Activated CD4-positive, alpha-beta T cell treated with anti-CD3 and anti-CD28 coated beads for 36 hours (primary cell): Measurements from ENCODE around the gene HUS1. TPM values are rescaled to one million over a fixed set of nuclear protein-coding genes. Genes with fewer than 3 reads are reported as not detected.

ENCODE experiments used
- ATAC-seq: fragments of 200-7000 bp; cut with Tn5 transposase; one replicate; pipeline ENCODE4 v1.10.0; 2021; ENCODE audit warnings: mild to moderate bottlenecking, moderate library complexity
- CTCF ChIA-PET: fragments of 350-600 bp; sonication (Branson Sonifier 250); formaldehyde crosslinking; loops from one replicate; lab custom pipeline; 2021; ENCODE audit warnings: antibody characterized with exemption; lab: Charles Lee
- POLR2A ChIA-PET: fragments of 350-600 bp; sonication (Branson Sonifier 250); formaldehyde crosslinking; loops from one replicate; lab custom pipeline; 2021; ENCODE audit warnings: antibody characterized with exemption, inconsistent platforms; lab: Charles Lee
- DNase-seq: peaks from one replicate; pipeline ENCODE4 v3.0.0-alpha.2; 2020
- H3K27ac Mint-ChIP-seq: one replicate; pipeline ENCODE4 v1.8.0; 2021; ENCODE audit warnings: mixed read lengths
- H3K27me3 Mint-ChIP-seq: one replicate; pipeline ENCODE4 v1.8.0; 2021; ENCODE audit warnings: mixed read lengths
- H3K36me3 Mint-ChIP-seq: one replicate; pipeline ENCODE4 v1.8.0; 2021; ENCODE audit warnings: low read depth, mixed read lengths
- H3K4me1 Mint-ChIP-seq: one replicate; pipeline ENCODE4 v1.8.0; 2021; ENCODE audit warnings: mixed read lengths
- H3K4me3 Mint-ChIP-seq: one replicate; pipeline ENCODE4 v1.8.0; 2021; ENCODE audit warnings: mild to moderate bottlenecking, moderate library complexity, mixed read lengths
- H3K9me3 Mint-ChIP-seq: one replicate; pipeline ENCODE4 v1.8.0; 2021; ENCODE audit warnings: low read depth, mixed read lengths
- intact Hi-C, 2 experiments: fragments of 100-400 bp; cut with DNase I in 1 of 2; cut with micrococcal nuclease in 1 of 2; formaldehyde crosslinking; loops; one replicate each; pipeline versions ENCODE4 v1.14.2 to v1.15.1; 2022 to 2024; cut with DNase I, micrococcal nuclease
- total RNA-seq, 2 experiments: library from RNA; stranded (reverse); gene quantifications; one replicate each; pipeline ENCODE4 v1.2.3, GENCODE V29; 2021

HUS1 gene
- total RNA-seq, 2 experiments from 2014 or later: 40.5 to 41.5 TPM

DNA sequence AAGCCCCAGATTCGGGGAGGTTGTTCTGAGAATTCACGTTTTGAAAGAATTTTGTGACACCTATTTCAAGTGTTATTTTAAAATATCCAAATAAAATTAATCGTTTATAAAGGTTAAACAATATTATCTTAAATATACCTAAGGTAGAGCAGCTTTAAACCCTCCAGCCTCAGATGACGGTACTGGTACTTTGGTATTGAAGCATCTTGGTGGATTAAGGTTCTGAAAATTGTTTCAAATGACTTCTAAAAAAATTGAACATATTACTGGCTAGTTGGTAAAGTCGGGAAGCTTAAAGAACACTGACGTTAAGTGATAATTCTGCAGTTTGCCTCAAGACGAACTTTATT, 392 bp upstream of the HUS1 start:
- POLR2A ChIA-PET: no interaction called here
- intact Hi-C loops: loop anchor here (1.0 to 10.0 kb wide), 6 partner anchors 11 to 275 kb away; partner anchors contain the start of genes C7orf57 (in 1 of the 2) and UPP1 (in 1 of the 2)

DNA sequence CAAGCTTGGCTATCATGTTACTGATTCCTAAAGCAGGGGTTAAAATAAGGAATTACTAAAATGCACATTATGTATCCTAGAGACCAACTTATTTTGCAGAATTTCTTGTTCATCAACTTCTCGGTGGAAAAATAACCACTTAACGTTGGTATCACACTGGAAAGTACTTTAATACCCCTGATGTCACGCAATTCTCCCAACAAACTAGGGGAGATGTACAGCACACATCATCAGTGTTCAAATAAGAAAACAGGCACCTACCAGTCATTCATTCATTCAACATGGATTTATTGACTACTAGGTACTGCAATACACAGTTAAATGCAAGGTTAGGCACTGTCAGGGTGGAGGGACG, 648 bp downstream of the HUS1 start:
- DNase-seq (no peak), ATAC-seq (no peak)
- CTCF ChIA-PET: interaction anchor here (0.7 to 1.8 kb wide), 8 partner anchors 10 to 257 kb away, joined by 3 to 12 read pairs (median 4); no protein-coding TSS in a partner anchor
- Mint-ChIP-seq H3K36me3 (peaks cover 36% of the 10 kb centered on the region), H3K4me1 (peaks cover 30% of the 10 kb centered on the region), H3K27ac (peak overlapping the region; percentile 98), H3K27me3 (no peaks in the 10 kb centered on the region), H3K4me3 (peak overlapping the region; percentile 88), H3K9me3 (no peaks in the 10 kb centered on the region)
- intact Hi-C loops: loop anchor here (1.0 to 10.0 kb wide), 6 partner anchors 13 to 276 kb away; partner anchors contain the start of genes C7orf57 (in 1 of the 2) and UPP1 (in 1 of the 2)
- POLR2A ChIA-PET: no interaction called here

More for the DNA sequence above, 392 bp upstream of the HUS1 start:
- Mint-ChIP-seq H3K36me3 (peaks cover 26% of the 10 kb centered on the region), H3K9me3 (no peaks in the 10 kb centered on the region), H3K4me1 (peaks cover 20% of the 10 kb centered on the region), H3K27ac (peak overlapping the region; percentile 98), H3K27me3 (no peaks in the 10 kb centered on the region), H3K4me3 (peak overlapping the region; percentile 88)
- DNase-seq (no peak), ATAC-seq (no peak)
- CTCF ChIA-PET: interaction anchor here (0.7 to 1.0 kb wide), 2 partner anchors 11 to 41 kb away, joined by 3 read pairs; no protein-coding TSS in a partner anchor

DNA sequence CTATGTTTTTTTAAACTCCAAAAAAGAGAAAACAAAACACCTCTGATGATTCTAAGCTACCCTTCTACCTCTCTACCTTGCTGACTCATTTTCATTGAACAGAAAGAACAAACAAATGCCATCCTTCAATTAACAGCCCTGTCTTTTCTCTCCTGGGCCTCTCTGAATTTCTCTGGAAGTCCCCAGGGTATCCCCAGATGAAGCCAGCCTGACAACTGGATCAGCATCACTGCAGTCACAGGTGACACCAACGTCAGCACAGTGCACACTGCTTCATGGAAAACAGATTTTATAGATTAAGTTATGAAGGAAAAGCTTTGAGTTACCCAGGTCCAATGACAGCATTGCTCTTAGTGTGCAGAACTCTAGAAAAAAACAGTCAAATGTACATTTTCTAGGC, 5.7 kb downstream of the HUS1 start:
- Mint-ChIP-seq H3K9me3 (no peaks in the 10 kb centered on the region), H3K36me3 (peaks cover 69% of the 10 kb centered on the region), H3K4me1 (peaks cover 56% of the 10 kb centered on the region), H3K27me3 (no peaks in the 10 kb centered on the region), H3K4me3 (no peak overlapping the region), H3K27ac (peak overlapping the region; percentile 83)
- intact Hi-C loops: loop anchor here in 1 of 2 experiments (10.0 kb wide), 1 partner anchor 281 kb away; no protein-coding TSS in a partner anchor
- CTCF ChIA-PET: interaction anchor here (0.6 to 2.1 kb wide), 5 partner anchors 9 to 188 kb away, joined by 3 to 9 read pairs (median 3); no protein-coding TSS in a partner anchor
- ATAC-seq: peak; percentile 65
- DNase-seq: peak; percentile 34
- POLR2A ChIA-PET: interaction anchor here (0.6 kb wide), 2 partner anchors 84 to 113 kb away, joined by 5 to 6 read pairs; no protein-coding TSS in a partner anchor

DNA sequence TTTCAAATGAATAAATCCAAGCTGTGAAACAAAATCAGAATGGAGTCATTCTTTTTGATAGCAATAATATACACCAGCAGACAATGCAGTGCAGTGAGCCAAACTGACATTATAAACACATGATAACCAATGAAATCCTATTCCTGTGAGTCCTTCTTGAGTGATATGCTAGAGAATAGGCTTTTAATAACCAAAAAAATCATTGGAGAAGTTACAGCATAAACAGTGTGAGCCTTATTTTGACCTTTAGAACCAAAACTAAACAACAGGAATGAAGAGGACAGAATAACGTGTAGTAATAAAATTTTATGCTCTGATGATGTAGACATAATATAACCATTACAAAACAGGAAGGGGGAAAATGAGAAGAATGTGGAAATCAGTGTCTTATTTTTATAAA, 8.7 kb downstream of the HUS1 start:
- Mint-ChIP-seq H3K36me3 (peaks cover 71% of the 10 kb centered on the region), H3K9me3 (no peaks in the 10 kb centered on the region), H3K27me3 (no peaks in the 10 kb centered on the region), H3K4me3 (no peak overlapping the region), H3K4me1 (peaks cover 39% of the 10 kb centered on the region), H3K27ac (peak overlapping the region; percentile 72)
- ATAC-seq (no peak), DNase-seq (no peak)
- intact Hi-C loops: loop anchor here in 1 of 2 experiments (10.0 kb wide), 1 partner anchor 284 kb away; no protein-coding TSS in a partner anchor
- ChIA-PET CTCF (no interaction called here), POLR2A (no interaction called here)

GRCh38 chr7:47968847-47969774, 10.3 kb downstream of the HUS1 start:
- POLR2A ChIA-PET: no interaction called here
- peak; percentile 76 for DNase-seq
- intact Hi-C loops: loop anchor here in 1 of 2 experiments (2.0 kb wide), 1 partner anchor 24 kb away; no protein-coding TSS in a partner anchor
- Mint-ChIP-seq H3K27ac (no peak overlapping the region), H3K9me3 (no peaks in the 10 kb centered on the region), H3K36me3 (peaks cover 74% of the 10 kb centered on the region), H3K4me1 (peaks cover 32% of the 10 kb centered on the region), H3K27me3 (no peaks in the 10 kb centered on the region), H3K4me3 (no peak overlapping the region)
- CTCF ChIA-PET: interaction anchor here (0.5 to 3.3 kb wide), 13 partner anchors 9 to 330 kb away, joined by 3 to 20 read pairs (median 3); no protein-coding TSS in a partner anchor
- ATAC-seq: peak; percentile 59

DNA sequence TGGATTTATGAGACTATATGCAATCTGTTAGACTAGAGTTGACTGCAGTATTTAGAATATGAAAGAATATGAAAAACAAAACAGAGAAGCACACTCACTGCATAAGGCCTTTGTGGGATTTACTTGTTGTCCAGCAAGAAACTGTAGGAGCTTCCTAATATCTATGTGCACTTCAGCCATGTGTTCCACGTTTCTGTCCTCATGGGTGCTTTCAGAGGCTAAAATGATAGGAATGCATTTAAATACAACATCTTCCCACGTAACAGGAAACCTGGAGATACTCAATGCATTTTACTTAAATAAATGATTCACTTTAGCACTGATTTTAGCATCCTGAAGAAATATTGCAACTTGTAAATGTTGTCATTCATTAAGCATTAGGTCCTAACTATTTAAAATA, 11.7 kb downstream of the HUS1 start:
- Mint-ChIP-seq H3K4me1 (peaks cover 18% of the 10 kb centered on the region), H3K9me3 (no peaks in the 10 kb centered on the region), H3K27me3 (no peaks in the 10 kb centered on the region), H3K4me3 (no peak overlapping the region), H3K36me3 (peaks cover 68% of the 10 kb centered on the region), H3K27ac (no peak overlapping the region)
- POLR2A ChIA-PET: no interaction called here
- ATAC-seq (no peak), DNase-seq (no peak)
- intact Hi-C loops: loop anchor here in 1 of 2 experiments (2.0 kb wide), 1 partner anchor 23 kb away; no protein-coding TSS in a partner anchor
- CTCF ChIA-PET: interaction anchor here (0.6 to 3.3 kb wide), 3 partner anchors 23 to 1510 kb away, joined by 3 to 20 read pairs (median 6); no protein-coding TSS in a partner anchor

DNA sequence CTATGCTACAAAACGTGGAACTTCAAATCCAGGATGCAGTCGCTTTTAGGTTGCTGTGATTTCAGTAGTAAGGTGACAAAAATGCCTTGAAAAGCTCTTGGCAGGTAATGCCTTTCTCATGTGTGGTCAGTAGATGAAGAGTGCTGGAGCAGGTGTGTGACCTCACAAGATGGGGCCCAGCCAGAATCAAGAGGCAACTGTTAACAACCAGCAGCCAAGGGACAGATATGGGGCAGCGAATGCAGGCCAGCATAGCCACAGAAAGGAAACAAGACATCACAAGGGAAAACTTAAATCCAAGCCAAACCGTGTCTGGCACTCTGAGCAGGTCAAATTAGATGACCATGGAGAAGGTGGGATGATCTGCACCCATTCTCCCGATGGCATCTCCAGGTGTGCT, 12.3 kb downstream of the HUS1 start:
- ATAC-seq (no peak), DNase-seq (no peak)
- intact Hi-C loops: no loop called here
- Mint-ChIP-seq H3K36me3 (peaks cover 69% of the 10 kb centered on the region), H3K27ac (no peak overlapping the region), H3K4me3 (no peak overlapping the region), H3K4me1 (peaks cover 15% of the 10 kb centered on the region), H3K9me3 (no peaks in the 10 kb centered on the region), H3K27me3 (no peaks in the 10 kb centered on the region)
- POLR2A ChIA-PET: no interaction called here
- CTCF ChIA-PET: interaction anchor here (1.3 to 3.3 kb wide), 2 partner anchors 22 to 144 kb away, joined by 6 to 20 read pairs; no protein-coding TSS in a partner anchor

DNA sequence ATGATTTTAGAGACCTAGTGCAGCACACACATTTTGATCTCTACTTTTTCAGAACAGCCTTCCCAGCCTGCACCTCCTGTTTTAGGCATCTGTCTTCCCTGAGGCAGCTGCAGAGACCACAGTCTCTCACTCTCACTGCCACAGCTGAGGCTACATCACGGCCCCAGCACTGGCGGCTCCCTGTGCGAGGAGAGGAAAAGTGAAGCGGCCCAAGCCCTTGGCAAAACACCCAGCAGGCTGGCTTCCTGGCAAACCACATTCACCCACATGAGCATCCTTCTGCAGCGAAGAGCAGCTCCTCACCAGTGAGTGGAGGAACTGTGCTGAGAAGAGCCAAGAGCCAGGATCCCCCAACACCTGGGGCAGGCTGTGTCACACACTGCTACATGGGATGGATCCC, 14.0 kb downstream of the HUS1 start:
- CTCF ChIA-PET: interaction anchor here (0.6 kb wide), 1 partner anchor 146 kb away, joined by 3 read pairs; no protein-coding TSS in a partner anchor
- Mint-ChIP-seq H3K9me3 (no peaks in the 10 kb centered on the region), H3K27ac (no peak overlapping the region), H3K4me1 (peaks cover 10% of the 10 kb centered on the region), H3K36me3 (peaks cover 75% of the 10 kb centered on the region), H3K27me3 (no peaks in the 10 kb centered on the region), H3K4me3 (no peak overlapping the region)
- ATAC-seq (no peak), DNase-seq (no peak)
- intact Hi-C loops: no loop called here
- POLR2A ChIA-PET: no interaction called here

DNA sequence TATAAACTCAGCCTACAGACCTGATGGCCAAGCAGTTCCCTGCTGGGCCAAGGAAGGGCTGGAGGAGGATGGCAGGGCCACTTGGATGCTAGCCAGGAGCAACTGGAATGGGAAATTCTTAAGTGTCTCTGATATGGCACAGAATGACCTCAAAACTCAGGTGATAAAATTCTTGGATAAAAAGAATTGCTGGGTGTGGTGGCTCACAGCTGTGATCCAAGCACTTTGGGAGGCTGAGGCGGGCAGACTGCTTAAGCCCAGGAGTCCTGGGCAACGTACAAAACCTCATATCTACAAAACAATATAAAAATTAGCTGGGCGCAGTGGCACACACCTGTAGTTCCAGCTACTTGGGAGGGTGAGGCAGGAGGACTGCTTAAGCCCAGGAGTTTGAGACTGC, 17.2 kb downstream of the HUS1 start:
- Mint-ChIP-seq H3K9me3 (no peaks in the 10 kb centered on the region), H3K4me3 (no peak overlapping the region), H3K36me3 (peaks cover 63% of the 10 kb centered on the region), H3K27ac (no peak overlapping the region), H3K4me1 (peaks cover 5% of the 10 kb centered on the region), H3K27me3 (no peaks in the 10 kb centered on the region)
- ATAC-seq (no peak), DNase-seq (no peak)
- intact Hi-C loops: no loop called here
- ChIA-PET CTCF (interaction anchor here (1.0 to 1.3 kb wide), 2 partner anchors 17 to 27 kb away, joined by 3 to 4 read pairs; no protein-coding TSS in a partner anchor), POLR2A (no interaction called here)

GRCh38 chr7:47957156-47957555, 22.3 kb downstream of the HUS1 start:
- no peak for ATAC-seq
- ChIA-PET POLR2A (no interaction called here), CTCF (interaction anchor here (0.6 to 2.7 kb wide), 4 partner anchors 9 to 153 kb away, joined by 3 to 11 read pairs (median 4); partner anchors contain the start of gene PKD1L1)
- no peaks in the 10 kb centered on the region for H3K27me3 Mint-ChIP-seq
- no peak overlapping the region for H3K4me3 Mint-ChIP-seq
- peaks cover 38% of the 10 kb centered on the region for H3K36me3 Mint-ChIP-seq
- no peak overlapping the region for H3K27ac Mint-ChIP-seq
- intact Hi-C loops: no loop called here
- DNase-seq: no peak
- no peaks in the 10 kb centered on the region for H3K9me3 Mint-ChIP-seq
- H3K4me1 Mint-ChIP-seq: peaks cover 8% of the 10 kb centered on the region

- intact Hi-C loops: no loop called here
- peaks cover 11% of the 10 kb centered on the region for H3K4me1 Mint-ChIP-seq
- H3K36me3 Mint-ChIP-seq: peaks cover 29% of the 10 kb centered on the region
- POLR2A ChIA-PET: no interaction called here
- H3K9me3 Mint-ChIP-seq: no peaks in the 10 kb centered on the region
- DNase-seq: no peak
- CTCF ChIA-PET: interaction anchor here (1.2 to 2.7 kb wide), 3 partner anchors 8 to 12 kb away, joined by 3 to 11 read pairs (median 6); partner anchors contain the start of gene PKD1L1
- no peak overlapping the region for H3K4me3 Mint-ChIP-seq
- no peaks in the 10 kb centered on the region for H3K27me3 Mint-ChIP-seq
- no peak for ATAC-seq
- no peak overlapping the region for H3K27ac Mint-ChIP-seq
Measured at GRCh38 chr7:47956220-47956619, 23.2 kb downstream of the HUS1 start.
